GM12878 (cell line): ENCODE data around the gene DTD1. TPM values are rescaled to one million over a fixed set of nuclear protein-coding genes. Genes with fewer than 3 reads are reported as not detected.

Experiments
- CEBPZ ChIP-seq: fragments of 150-350 bp; IDR thresholded peaks from 2 replicates; pipeline ENCODE4 v1.6.1; 2016; ENCODE audit warnings: low read depth, low read length
- EGR1 ChIP-seq, 2 experiments: IDR thresholded peaks; 1 replicate in 1 of 2; 2 replicates in 1 of 2; pipeline ENCODE4 v1.6.1; 2011 to 2012; ENCODE audit warnings: low read depth in 2 of 2, low read length in 2 of 2, borderline replicate concordance in 1 of 2, mild to moderate bottlenecking in 1 of 2, moderate library complexity in 1 of 2
- FOXK2 ChIP-seq: fragments of 450-650 bp; IDR thresholded peaks from 2 replicates; pipeline ENCODE4 v1.6.1; 2017; ENCODE audit warnings: mild to moderate bottlenecking, moderate library complexity
- HDAC2 ChIP-seq: fragments of 200-600 bp; sonication (generic); IDR thresholded peaks from 2 replicates; pipeline ENCODE4 v1.6.1; 2017
- IKZF1 ChIP-seq: fragments of 450-650 bp; conservative IDR thresholded peaks from 2 replicates; pipeline ENCODE4 v1.6.1; 2017; ENCODE audit warnings: antibody characterized with exemption, mild to moderate bottlenecking
- IRF3 ChIP-seq: fragments of 450-650 bp; IDR thresholded peaks from 2 replicates; pipeline ENCODE4 v1.6.1; 2014; ENCODE audit warnings: mild to moderate bottlenecking
- MEF2B ChIP-seq: fragments of 450-650 bp; IDR thresholded peaks from 2 replicates; pipeline ENCODE4 v1.6.1; 2018; ENCODE audit warnings: mild to moderate bottlenecking, moderate library complexity; ENCODE audit not compliant: partially characterized antibody, poor library complexity, severe bottlenecking
- MYC ChIP-seq: IDR thresholded peaks from 2 replicates; pipeline ENCODE4 v1.6.1; 2011; ENCODE audit warnings: mild to moderate bottlenecking, low read length, moderate library complexity, inconsistent platforms; ENCODE audit not compliant: insufficient read depth, insufficient replicate concordance, insufficient read length, severe bottlenecking
- STAT1 ChIP-seq: fragments of 450-650 bp; conservative IDR thresholded peaks from 2 replicates; pipeline ENCODE4 v1.6.1; 2014; ENCODE audit warnings: antibody characterized with exemption, mild to moderate bottlenecking
- TCF7 ChIP-seq: IDR thresholded peaks from 2 replicates; pipeline ENCODE4 v1.6.1; 2014; ENCODE audit warnings: antibody characterized with exemption, borderline replicate concordance
- YY1 ChIP-seq: IDR thresholded peaks from 2 replicates; pipeline ENCODE4 v1.6.1; 2011; ENCODE audit warnings: low read depth, mild to moderate bottlenecking, low read length
- polyA plus RNA-seq, 11 experiments: library from polyadenylated mRNA; depleted of rRNA in 4 of 11; unstranded in 6 of 11; stranded (reverse) in 5 of 11; fragments of >200 nt; fragmentation: Nextera tagmentation in 4 of 11; fragmentation: Illumina TruSeq in 1 of 11; extraction: Ambion mirVana in 4 of 11; extraction: Trizol in 1 of 11; gene quantifications; 1 replicate in 1 of 11; 2 replicates in 10 of 11; pipeline versions ENCODE4 v1.2.1 to v1.2.3, GENCODE V29; 2011 to 2016; ENCODE audit warnings: inconsistent platforms in 2 of 11, missing spikeins in 2 of 11, low read depth in 1 of 11
- total RNA-seq, 4 experiments: library from RNA; depleted of rRNA in 3 of 4; stranded (reverse); fragments of >200 nt in 3 of 4; fragmentation: Illumina TruSeq in 1 of 4; extraction: Trizol in 1 of 4; gene quantifications; 2 replicates each; pipeline versions ENCODE4 v1.2.1 to v1.2.3, GENCODE V29; 2013 to 2021
- TF ChIP-seq, protein P1 (sequence below): fragments of 450-650 bp; IDR thresholded peaks from 2 replicates; pipeline ENCODE4 v1.6.1; 2016; ENCODE audit warnings: mild to moderate bottlenecking, moderate library complexity, borderline replicate concordance
- TF ChIP-seq, protein P2 (sequence below): fragments of 450-650 bp; formaldehyde crosslinking; IDR thresholded peaks from 2 replicates; pipeline ENCODE4 v1.5.0; 2022; ENCODE audit warnings: mild to moderate bottlenecking, missing genetic modification characterization
- TF ChIP-seq, protein P3 (sequence below): IDR thresholded peaks from 2 replicates; pipeline ENCODE4 v1.6.1; 2012; ENCODE audit warnings: low read depth, low read length, improper control_type of control experiment

DTD1 gene
- total and polyA plus RNA-seq, 10 of the 15 experiments (the other 5 are each of a cell fraction or from before 2014, with no cell fraction given): 24.3 to 99.8 (median 63.3) TPM

- TF ChIP-seq MEF2B (peak; percentile 31), TCF7 (no peak), IRF3 (no peak), IKZF1 (0 out of 2 replicates have a peak, but pooled peaks have one; percentile 24), FOXK2 (no peak), EGR1 (IDR thresholded peaks at IDR 0.05; ENCODE audit: borderline replicate concordance in 1 of 2, low read depth in 2 of 2, low read length in 2 of 2) (no peak), MYC (no peak), HDAC2 (no peak), STAT1 (no peak), CEBPZ (no peak), YY1 (no peak)
- TF ChIP-seq, protein P1, sequence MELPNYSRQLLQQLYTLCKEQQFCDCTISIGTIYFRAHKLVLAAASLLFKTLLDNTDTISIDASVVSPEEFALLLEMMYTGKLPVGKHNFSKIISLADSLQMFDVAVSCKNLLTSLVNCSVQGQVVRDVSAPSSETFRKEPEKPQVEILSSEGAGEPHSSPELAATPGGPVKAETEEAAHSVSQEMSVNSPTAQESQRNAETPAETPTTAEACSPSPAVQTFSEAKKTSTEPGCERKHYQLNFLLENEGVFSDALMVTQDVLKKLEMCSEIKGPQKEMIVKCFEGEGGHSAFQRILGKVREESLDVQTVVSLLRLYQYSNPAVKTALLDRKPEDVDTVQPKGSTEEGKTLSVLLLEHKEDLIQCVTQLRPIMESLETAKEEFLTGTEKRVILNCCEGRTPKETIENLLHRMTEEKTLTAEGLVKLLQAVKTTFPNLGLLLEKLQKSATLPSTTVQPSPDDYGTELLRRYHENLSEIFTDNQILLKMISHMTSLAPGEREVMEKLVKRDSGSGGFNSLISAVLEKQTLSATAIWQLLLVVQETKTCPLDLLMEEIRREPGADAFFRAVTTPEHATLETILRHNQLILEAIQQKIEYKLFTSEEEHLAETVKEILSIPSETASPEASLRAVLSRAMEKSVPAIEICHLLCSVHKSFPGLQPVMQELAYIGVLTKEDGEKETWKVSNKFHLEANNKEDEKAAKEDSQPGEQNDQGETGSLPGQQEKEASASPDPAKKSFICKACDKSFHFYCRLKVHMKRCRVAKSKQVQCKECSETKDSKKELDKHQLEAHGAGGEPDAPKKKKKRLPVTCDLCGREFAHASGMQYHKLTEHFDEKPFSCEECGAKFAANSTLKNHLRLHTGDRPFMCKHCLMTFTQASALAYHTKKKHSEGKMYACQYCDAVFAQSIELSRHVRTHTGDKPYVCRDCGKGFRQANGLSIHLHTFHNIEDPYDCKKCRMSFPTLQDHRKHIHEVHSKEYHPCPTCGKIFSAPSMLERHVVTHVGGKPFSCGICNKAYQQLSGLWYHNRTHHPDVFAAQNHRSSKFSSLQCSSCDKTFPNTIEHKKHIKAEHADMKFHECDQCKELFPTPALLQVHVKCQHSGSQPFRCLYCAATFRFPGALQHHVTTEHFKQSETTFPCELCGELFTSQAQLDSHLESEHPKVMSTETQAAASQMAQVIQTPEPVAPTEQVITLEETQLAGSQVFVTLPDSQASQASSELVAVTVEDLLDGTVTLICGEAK: no peak
- TF ChIP-seq, protein P2, sequence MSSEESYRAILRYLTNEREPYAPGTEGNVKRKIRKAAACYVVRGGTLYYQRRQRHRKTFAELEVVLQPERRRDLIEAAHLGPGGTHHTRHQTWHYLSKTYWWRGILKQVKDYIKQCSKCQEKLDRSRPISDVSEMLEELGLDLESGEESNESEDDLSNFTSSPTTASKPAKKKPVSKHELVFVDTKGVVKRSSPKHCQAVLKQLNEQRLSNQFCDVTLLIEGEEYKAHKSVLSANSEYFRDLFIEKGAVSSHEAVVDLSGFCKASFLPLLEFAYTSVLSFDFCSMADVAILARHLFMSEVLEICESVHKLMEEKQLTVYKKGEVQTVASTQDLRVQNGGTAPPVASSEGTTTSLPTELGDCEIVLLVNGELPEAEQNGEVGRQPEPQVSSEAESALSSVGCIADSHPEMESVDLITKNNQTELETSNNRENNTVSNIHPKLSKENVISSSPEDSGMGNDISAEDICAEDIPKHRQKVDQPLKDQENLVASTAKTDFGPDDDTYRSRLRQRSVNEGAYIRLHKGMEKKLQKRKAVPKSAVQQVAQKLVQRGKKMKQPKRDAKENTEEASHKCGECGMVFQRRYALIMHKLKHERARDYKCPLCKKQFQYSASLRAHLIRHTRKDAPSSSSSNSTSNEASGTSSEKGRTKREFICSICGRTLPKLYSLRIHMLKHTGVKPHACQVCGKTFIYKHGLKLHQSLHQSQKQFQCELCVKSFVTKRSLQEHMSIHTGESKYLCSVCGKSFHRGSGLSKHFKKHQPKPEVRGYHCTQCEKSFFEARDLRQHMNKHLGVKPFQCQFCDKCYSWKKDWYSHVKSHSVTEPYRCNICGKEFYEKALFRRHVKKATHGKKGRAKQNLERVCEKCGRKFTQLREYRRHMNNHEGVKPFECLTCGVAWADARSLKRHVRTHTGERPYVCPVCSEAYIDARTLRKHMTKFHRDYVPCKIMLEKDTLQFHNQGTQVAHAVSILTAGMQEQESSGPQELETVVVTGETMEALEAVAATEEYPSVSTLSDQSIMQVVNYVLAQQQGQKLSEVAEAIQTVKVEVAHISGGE (CRISPR knock-in tag): no peak
- TF ChIP-seq, protein P3, sequence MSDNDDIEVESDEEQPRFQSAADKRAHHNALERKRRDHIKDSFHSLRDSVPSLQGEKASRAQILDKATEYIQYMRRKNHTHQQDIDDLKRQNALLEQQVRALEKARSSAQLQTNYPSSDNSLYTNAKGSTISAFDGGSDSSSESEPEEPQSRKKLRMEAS: no peak
Observed at GRCh38 chr20:18662279-18663040, 74.6 kb downstream of the DTD1 start (continued).
